ENCODE data around the gene ID3.

DNA sequence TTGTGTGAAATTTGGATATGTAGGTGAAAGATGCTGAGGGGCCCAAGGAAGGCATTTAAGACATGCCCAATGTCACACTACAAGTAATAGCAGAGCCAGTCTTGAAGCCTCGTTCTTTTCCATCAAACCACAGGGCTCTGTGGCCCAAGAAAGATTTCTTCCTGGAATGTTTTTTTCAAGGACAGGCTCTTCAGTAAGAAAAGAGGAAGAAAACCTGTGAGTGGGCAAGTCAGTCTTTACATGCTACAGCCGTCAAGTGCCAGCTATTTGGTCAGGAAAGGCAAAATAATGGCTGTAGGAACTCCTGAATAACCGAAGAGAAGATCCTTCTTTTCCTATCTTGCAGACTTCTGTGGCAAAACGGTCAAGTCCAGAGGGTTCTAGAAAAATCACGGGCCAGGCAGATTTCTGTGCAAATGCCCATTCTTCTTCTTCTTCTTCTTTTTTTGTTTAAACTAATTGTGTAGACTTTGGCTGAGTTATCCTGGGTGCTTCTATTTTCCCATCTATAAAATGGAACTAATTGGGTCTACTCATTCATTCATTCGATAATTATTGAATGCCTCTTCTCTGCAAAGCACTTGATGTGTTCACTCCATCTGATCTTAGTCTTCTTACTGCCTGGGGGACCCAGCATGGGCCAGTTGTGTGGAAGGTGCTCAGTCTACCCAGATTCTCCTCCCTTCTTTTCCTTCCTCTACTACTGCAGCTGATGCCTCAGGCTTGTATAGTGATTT lies 1.9 kb upstream of the ID3 start:
- TF ChIP-seq CTCF (IDR thresholded peaks at IDR 0.05) = no peak
- no peak for TF ChIP-seq EP300 (IDR thresholded peaks at IDR 0.05)
- no peak for TF ChIP-seq POLR2AphosphoS5 (IDR thresholded peaks at IDR 0.05)
- TF ChIP-seq POLR2A (IDR thresholded peaks at IDR 0.05) = peak in 1 of 4 donors; percentile 22
